Measurements from ENCODE around the gene LTBR.

DNA sequence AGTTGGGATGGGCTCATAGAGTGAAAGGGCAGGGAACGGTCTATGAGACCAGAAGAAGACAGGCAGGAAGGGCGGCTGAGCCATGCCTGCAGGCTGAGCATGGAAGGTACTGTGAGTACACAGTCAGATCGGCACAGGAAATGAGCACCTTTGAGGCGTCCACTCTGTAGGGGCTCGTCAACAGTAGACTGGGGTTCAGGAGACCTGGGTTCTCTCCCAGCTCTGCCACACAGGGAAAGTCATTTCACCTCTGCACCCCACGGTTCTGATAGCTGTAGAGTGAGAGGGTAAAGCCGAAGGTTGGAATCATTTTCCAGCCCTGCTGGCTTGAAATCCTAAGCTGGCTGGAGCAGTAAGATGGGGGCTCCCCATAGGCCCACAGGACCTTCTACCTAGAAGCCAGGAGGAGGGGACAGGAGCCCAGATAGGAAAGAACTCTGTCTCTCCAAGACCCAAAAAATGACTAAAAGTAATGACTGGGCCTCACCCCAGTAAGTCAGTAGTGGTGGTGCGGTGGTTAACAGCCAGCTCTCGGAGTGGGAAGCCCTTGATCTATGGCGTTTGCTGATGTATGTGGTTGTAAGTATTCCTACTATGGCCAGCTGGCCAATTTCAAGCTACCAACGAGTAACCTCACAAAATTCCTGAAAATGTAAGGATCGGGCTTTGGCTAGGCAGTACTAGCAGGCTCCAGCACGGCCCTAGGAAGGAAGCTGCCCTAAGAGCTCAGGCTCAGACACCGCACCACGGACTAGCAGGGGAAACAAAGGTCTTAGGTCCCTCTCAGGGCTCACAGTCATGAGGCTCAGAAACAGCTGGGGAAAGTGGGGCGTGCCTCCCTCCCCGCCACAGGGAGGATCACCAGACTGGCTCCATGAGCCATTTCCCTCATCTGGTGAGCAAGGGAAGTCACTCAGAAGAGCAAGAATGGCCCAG, 50.5 kb downstream of the LTBR start:
- TF ChIP-seq, protein P1, sequence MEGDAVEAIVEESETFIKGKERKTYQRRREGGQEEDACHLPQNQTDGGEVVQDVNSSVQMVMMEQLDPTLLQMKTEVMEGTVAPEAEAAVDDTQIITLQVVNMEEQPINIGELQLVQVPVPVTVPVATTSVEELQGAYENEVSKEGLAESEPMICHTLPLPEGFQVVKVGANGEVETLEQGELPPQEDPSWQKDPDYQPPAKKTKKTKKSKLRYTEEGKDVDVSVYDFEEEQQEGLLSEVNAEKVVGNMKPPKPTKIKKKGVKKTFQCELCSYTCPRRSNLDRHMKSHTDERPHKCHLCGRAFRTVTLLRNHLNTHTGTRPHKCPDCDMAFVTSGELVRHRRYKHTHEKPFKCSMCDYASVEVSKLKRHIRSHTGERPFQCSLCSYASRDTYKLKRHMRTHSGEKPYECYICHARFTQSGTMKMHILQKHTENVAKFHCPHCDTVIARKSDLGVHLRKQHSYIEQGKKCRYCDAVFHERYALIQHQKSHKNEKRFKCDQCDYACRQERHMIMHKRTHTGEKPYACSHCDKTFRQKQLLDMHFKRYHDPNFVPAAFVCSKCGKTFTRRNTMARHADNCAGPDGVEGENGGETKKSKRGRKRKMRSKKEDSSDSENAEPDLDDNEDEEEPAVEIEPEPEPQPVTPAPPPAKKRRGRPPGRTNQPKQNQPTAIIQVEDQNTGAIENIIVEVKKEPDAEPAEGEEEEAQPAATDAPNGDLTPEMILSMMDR (conservative IDR thresholded peaks at IDR 0.05), result no peak
- TF ChIP-seq EZH2 (IDR thresholded peaks at IDR 0.05; ENCODE audit: low read depth), result no peak
